SU-DHL-6 (cell line): Measurements from ENCODE around the gene PSPN.

Experiments
- EZH2phosphoT487 ChIP-seq: fragments of 200-600 bp; sonication (generic), shearing (Covaris generic); conservative IDR thresholded peaks from 2 replicates; pipeline ENCODE4 v1.6.1; 2018; ENCODE audit warnings: mild to moderate bottlenecking, antibody characterized with exemption, low read length, moderate library complexity, mixed read lengths
- TF ChIP-seq, protein P1 (sequence below): fragments of 200-600 bp; sonication (generic); IDR thresholded peaks from one replicate; pipeline ENCODE4 v1.5.1; 2017; ENCODE audit warnings: antibody characterized with exemption, mild to moderate bottlenecking, low read length, moderate library complexity; ENCODE audit not compliant: insufficient read depth, poor library complexity, severe bottlenecking

DNA sequence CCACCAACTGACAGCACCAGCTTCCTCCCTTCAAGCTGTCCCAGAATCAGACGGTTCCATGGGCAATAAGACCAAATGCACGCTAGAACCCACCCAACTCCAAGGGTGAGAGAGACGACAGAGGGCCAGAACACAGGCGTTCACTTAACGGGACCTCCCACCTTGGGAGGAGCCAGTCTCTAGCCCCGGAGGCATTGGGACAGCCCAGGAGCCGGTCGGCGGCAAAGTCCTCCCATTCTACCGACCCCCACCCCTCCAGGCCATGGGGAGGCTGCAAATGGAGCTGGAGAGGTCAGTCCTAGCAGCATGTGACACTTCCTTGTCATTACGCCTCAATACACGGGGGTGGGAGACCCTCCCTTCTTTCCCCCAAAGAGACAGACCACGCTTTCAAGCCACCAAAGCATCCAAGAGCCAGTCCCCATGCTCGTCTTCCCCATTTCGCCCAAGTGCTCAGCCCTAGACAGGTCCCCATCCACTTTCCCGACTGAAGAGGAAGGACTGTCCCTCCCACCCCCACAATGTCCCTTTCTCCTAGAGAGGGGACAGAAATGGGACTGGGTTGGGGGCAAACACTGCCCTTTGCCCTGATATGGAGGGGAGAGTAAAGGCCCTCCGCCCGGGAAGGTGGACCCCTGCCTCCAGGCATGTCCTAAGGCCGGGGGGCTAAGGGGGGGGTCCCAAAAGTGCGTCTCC, 47.9 kb upstream of the PSPN start:
- TF ChIP-seq, protein P1, sequence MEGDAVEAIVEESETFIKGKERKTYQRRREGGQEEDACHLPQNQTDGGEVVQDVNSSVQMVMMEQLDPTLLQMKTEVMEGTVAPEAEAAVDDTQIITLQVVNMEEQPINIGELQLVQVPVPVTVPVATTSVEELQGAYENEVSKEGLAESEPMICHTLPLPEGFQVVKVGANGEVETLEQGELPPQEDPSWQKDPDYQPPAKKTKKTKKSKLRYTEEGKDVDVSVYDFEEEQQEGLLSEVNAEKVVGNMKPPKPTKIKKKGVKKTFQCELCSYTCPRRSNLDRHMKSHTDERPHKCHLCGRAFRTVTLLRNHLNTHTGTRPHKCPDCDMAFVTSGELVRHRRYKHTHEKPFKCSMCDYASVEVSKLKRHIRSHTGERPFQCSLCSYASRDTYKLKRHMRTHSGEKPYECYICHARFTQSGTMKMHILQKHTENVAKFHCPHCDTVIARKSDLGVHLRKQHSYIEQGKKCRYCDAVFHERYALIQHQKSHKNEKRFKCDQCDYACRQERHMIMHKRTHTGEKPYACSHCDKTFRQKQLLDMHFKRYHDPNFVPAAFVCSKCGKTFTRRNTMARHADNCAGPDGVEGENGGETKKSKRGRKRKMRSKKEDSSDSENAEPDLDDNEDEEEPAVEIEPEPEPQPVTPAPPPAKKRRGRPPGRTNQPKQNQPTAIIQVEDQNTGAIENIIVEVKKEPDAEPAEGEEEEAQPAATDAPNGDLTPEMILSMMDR = no peak
- no peak for TF ChIP-seq EZH2phosphoT487
